HCT116 (cell line): ENCODE measurements around the gene STMP1. TPM values are rescaled to one million over a fixed set of nuclear protein-coding genes. Genes with fewer than 3 reads are reported as not detected.

Experiments used
- ATAC-seq: fragments of 200-7000 bp; cut with Tn5 transposase; 2 replicates; pipeline ENCODE4 v1.9.1; 2020; ENCODE audit warnings: mild to moderate bottlenecking, moderate library complexity
- BruUV-seq: library from RNA; stranded (reverse); fragments of 400-500 nt; replicated peaks from 2 replicates; lab custom pipeline; 2021; lab: Mats Ljungman, UMichigan
- CTCF ChIA-PET: fragments of 300-600 bp; sonication (Branson Sonifier 250); formaldehyde crosslinking; loops from one replicate; lab custom pipeline; 2021; ENCODE audit warnings: antibody characterized with exemption; lab: Charles Lee
- POLR2A ChIA-PET: fragments of 300-600, 350-600 bp; sonication (Branson Sonifier 250); formaldehyde crosslinking; loops from one replicate; lab custom pipeline; 2021; ENCODE audit warnings: antibody characterized with exemption; lab: Charles Lee
- RAD21 ChIA-PET, 2 experiments: fragments of 300-600 bp; sonication (Branson Sonifier 250); formaldehyde crosslinking; loops; one replicate each; lab custom pipeline; 2023; ENCODE audit warnings: low total read pairs in 2 of 2; ENCODE audit not compliant: uncharacterized antibody in 2 of 2, unreplicated experiment in 2 of 2, low non-redundant PET in 1 of 2; lab: Charles Lee
- DNase-seq: peaks from one replicate; pipeline ENCODE4 v3.0.0-alpha.2; 2010; ENCODE audit warnings: low read depth, low spot score
- H2AFZ ChIP-seq: fragments of 200-600 bp; shearing (Covaris generic), sonication (generic); 2 replicates; pipeline ENCODE4 v1.6.1; 2017; ENCODE audit warnings: low read depth, mixed run types, mixed read lengths, antibody characterized with exemption, low read length; ENCODE audit not compliant: poor library complexity, severe bottlenecking
- H3K27ac ChIP-seq: 2 replicates; pipeline ENCODE4 v1.5.1; 2012; ENCODE audit warnings: low read depth, low read length
- H3K27me3 ChIP-seq: fragments of 200-600 bp; sonication (generic); 2 replicates; pipeline ENCODE4 v1.6.1; 2016; ENCODE audit warnings: mixed run types, low read length, mixed read lengths; ENCODE audit not compliant: insufficient read depth
- H3K36me3 ChIP-seq, 2 experiments: fragments of 200-500 bp in 1 of 2; fragments of 200-600 bp in 1 of 2; sonication (Bioruptor generic) in 1 of 2; sonication (generic) in 1 of 2; 2 replicates each; pipeline versions ENCODE4 v1.5.1 to v1.6.1; 2014 to 2016; ENCODE audit warnings: low read length in 2 of 2, inconsistent platforms in 1 of 2, mixed read lengths in 1 of 2, mixed run types in 1 of 2; ENCODE audit not compliant: insufficient read depth in 2 of 2, control insufficient read depth in 1 of 2
- H3K4me1 ChIP-seq, 2 experiments: fragments of 200-600 bp in 1 of 2; sonication (generic) in 1 of 2; 2 replicates each; pipeline versions ENCODE4 v1.5.1 to v1.6.1; 2012 to 2017; ENCODE audit warnings: low read length in 2 of 2, inconsistent platforms in 1 of 2, mild to moderate bottlenecking in 1 of 2, mixed read lengths in 1 of 2, mixed run types in 1 of 2, moderate library complexity in 1 of 2; ENCODE audit not compliant: insufficient read depth in 2 of 2, control insufficient read depth in 1 of 2
- H3K4me2 ChIP-seq: fragments of 200-600 bp; sonication (generic); 2 replicates; pipeline ENCODE4 v1.6.1; 2017; ENCODE audit warnings: mixed run types, low read length, mixed read lengths
- H3K4me3 ChIP-seq, 2 experiments: fragments of 200-600 bp in 1 of 2; sonication (generic) in 1 of 2; replicated peaks in 1 of 2; 2 replicates each; pipeline ENCODE4 v1.5.1; 2011 to 2016; ENCODE audit warnings: low read length in 2 of 2, control low read depth in 1 of 2, low read depth in 1 of 2, mild to moderate bottlenecking in 1 of 2, mixed read lengths in 1 of 2, mixed run types in 1 of 2
- H3K79me2 ChIP-seq: fragments of 200-600 bp; sonication (generic); 2 replicates; pipeline ENCODE4 v1.6.1; 2017; ENCODE audit warnings: mild to moderate bottlenecking, mixed run types, low read length, moderate library complexity, mixed read lengths; ENCODE audit not compliant: insufficient read depth
- H3K9ac ChIP-seq: fragments of 200-600 bp; sonication (generic); 2 replicates; pipeline ENCODE4 v1.6.1; 2016; ENCODE audit warnings: low read length, mixed read lengths
- H3K9me2 ChIP-seq: fragments of 200-600 bp; sonication (generic), shearing (Covaris generic); 2 replicates; pipeline ENCODE4 v1.6.1; 2017; ENCODE audit warnings: mixed run types, mild to moderate bottlenecking, moderate library complexity; ENCODE audit not compliant: insufficient read depth
- H3K9me3 ChIP-seq, 2 experiments: fragments of 200-500 bp in 1 of 2; fragments of 200-600 bp in 1 of 2; sonication (Bioruptor generic) in 1 of 2; sonication (generic) in 1 of 2; 2 replicates each; pipeline ENCODE4 v1.6.1; 2014 to 2017; ENCODE audit warnings: low read length in 2 of 2, mixed read lengths in 2 of 2, inconsistent platforms in 1 of 2, low read depth in 1 of 2, mild to moderate bottlenecking in 1 of 2, mixed run types in 1 of 2, moderate library complexity in 1 of 2; ENCODE audit not compliant: control insufficient read depth in 1 of 2, insufficient read depth in 1 of 2
- H4K20me1 ChIP-seq: fragments of 200-600 bp; sonication (generic), shearing (Covaris generic); 2 replicates; pipeline ENCODE4 v1.6.1; 2017; ENCODE audit warnings: mixed run types, mild to moderate bottlenecking, moderate library complexity; ENCODE audit not compliant: insufficient read depth
- CBX3 ChIP-seq: IDR thresholded peaks from 2 replicates; pipeline ENCODE4 v1.6.1; 2012; ENCODE audit warnings: low read depth
- CTCF ChIP-seq, 3 experiments: fragments of 200-600 bp in 1 of 3; sonication (generic) in 1 of 3; IDR thresholded peaks in 2 of 3; conservative IDR thresholded peaks in 1 of 3; 2 replicates each; pipeline ENCODE4 v1.5.1; 2012 to 2017; ENCODE audit warnings: low read depth in 2 of 3, low read length in 2 of 3, antibody characterized with exemption in 1 of 3, borderline replicate concordance in 1 of 3, control low read depth in 1 of 3, mild to moderate bottlenecking in 1 of 3, mixed read lengths in 1 of 3, mixed run types in 1 of 3, moderate library complexity in 1 of 3; ENCODE audit not compliant: insufficient read depth in 1 of 3
- ELF1 ChIP-seq: IDR thresholded peaks from 2 replicates; pipeline ENCODE4 v1.6.1; 2012; ENCODE audit warnings: low read depth, borderline replicate concordance
- JUND ChIP-seq: IDR thresholded peaks from 2 replicates; pipeline ENCODE4 v1.6.1; 2012
- SIN3A ChIP-seq: IDR thresholded peaks from 2 replicates; pipeline ENCODE4 v1.6.1; 2012; ENCODE audit warnings: low read depth
- YY1 ChIP-seq: IDR thresholded peaks from 2 replicates; pipeline ENCODE4 v1.6.1; 2011; ENCODE audit warnings: low read length, low read depth, moderate library complexity, mild to moderate bottlenecking; ENCODE audit not compliant: insufficient replicate concordance; ENCODE audit errors: extremely low read depth
- intact Hi-C: fragments of 100-400 bp; cut with micrococcal nuclease; formaldehyde crosslinking; loops from 2 replicates; pipeline ENCODE4 v1.10.0; 2022
- total RNA-seq: library from RNA; stranded (reverse); gene quantifications from one replicate; pipeline ENCODE4 v1.2.1, GENCODE V29; 2021; ENCODE audit not compliant: unreplicated experiment
- TF ChIP-seq, protein P1 (sequence below): IDR thresholded peaks from 2 replicates; pipeline ENCODE4 v1.6.1; 2011; ENCODE audit warnings: mild to moderate bottlenecking, low read length, moderate library complexity; ENCODE audit not compliant: insufficient replicate concordance; ENCODE audit errors: extremely low read depth

The STMP1 gene
- total RNA-seq, 1 experiment from 2014 or later = 32.8 TPM

DNA sequence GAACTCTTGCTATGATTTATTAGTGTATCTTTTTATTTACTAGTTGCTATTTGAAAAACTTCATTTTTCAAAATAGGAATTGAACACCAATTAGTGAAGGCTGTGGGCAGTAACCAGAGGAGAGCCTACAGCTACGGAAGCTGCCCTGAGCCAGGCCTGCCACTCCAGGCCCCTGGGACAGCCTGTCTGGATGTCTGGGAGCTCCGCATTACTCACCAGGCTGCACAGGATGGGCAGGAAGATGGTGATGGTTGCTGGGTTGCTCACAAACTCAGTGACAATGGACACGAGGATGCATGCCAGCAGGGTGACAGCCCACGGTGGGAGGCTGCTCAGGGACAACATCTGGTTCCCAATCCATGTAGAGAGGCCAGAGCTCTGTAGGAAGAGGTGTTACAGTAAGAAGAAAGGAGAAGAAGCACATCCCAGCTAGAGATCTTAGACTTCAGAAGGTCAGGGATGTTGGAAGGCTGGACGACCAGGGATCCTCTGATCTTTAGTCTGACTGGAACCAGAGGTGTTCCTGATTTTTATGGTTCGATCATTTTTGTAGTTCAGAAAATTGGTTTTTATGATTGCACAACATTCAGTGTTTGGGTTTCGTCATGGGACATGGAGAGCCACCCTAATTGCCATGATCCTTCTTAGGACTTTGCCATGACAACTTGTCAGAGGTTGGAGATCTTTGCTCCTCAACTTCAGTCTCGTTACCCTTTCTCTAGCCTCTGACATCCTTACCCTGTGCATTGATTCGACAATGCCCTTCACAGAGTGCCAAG is 23.2 kb downstream of the STMP1 start:
- POLR2A ChIA-PET = no interaction called here
- ATAC-seq = no peak

More for the DNA sequence above, 23.2 kb downstream of the STMP1 start:
- H3K27me3 ChIP-seq = no peaks in the 10 kb centered on the region
- no peak overlapping the region for H3K27ac ChIP-seq
- RAD21 ChIA-PET = no interaction called here
- no peak overlapping the region for H3K4me3 ChIP-seq
- H3K4me2 ChIP-seq = no peak overlapping the region
- no peaks in the 10 kb centered on the region for H4K20me1 ChIP-seq
- H3K79me2 ChIP-seq = no peaks in the 10 kb centered on the region
- no peaks in the 10 kb centered on the region; a peak in 1 of 4 replicates for H3K36me3 ChIP-seq
- H3K9me3 ChIP-seq = no peaks in the 10 kb centered on the region
- no peak overlapping the region for H3K9ac ChIP-seq
- DNase-seq = no peak
- BruUV-seq = no TSS peak
- CTCF ChIA-PET = interaction anchor here (1.1 kb wide), 1 partner anchor 12 kb away, joined by 3 read pairs; no protein-coding TSS in a partner anchor
- intact Hi-C loops = no loop called here
- no peak overlapping the region for H2AFZ ChIP-seq
- TF ChIP-seq ELF1 (no peak), SIN3A (no peak), CBX3 (no peak), JUND (no peak), CTCF (IDR thresholded peaks at IDR 0.05 in 2 of 3, conservative IDR thresholded peaks at IDR 0.05 in 1 of 3; ENCODE audit: borderline replicate concordance in 1 of 3, insufficient read depth in 1 of 3, low read depth in 2 of 3, low read length in 2 of 3) (no peak), YY1 (no peak)
- TF ChIP-seq, protein P1, sequence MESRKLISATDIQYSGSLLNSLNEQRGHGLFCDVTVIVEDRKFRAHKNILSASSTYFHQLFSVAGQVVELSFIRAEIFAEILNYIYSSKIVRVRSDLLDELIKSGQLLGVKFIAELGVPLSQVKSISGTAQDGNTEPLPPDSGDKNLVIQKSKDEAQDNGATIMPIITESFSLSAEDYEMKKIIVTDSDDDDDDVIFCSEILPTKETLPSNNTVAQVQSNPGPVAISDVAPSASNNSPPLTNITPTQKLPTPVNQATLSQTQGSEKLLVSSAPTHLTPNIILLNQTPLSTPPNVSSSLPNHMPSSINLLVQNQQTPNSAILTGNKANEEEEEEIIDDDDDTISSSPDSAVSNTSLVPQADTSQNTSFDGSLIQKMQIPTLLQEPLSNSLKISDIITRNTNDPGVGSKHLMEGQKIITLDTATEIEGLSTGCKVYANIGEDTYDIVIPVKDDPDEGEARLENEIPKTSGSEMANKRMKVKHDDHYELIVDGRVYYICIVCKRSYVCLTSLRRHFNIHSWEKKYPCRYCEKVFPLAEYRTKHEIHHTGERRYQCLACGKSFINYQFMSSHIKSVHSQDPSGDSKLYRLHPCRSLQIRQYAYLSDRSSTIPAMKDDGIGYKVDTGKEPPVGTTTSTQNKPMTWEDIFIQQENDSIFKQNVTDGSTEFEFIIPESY = no peak
- TF ChIP-seq, all 23 proteins: peak for 0
- Histone ChIP-seq H3K9me2 (no peaks in the 10 kb centered on the region), H3K4me1 (peaks cover 0 to 3% of the 10 kb centered on the region in 2 experiments; a peak in 1 of 4 replicates)
